HG03521 (cell line): ENCODE data around the gene RLF.

Experiments used
- ATAC-seq: cut with Tn5 transposase; IDR thresholded peaks from one replicate; pipeline ENCODE4 v1.9.1; 2021; ENCODE audit warnings: mild to moderate bottlenecking, moderate library complexity; ENCODE audit not compliant: unreplicated experiment

RLF gene

GRCh38 chr1:40270152-40270834, 109.1 kb downstream of the RLF start:
- ATAC-seq: no peak

GRCh38 chr1:40272653-40273213, 111.5 kb downstream of the RLF start:
- ATAC-seq: no peak

- no peak for ATAC-seq
Measured at GRCh38 chr1:40273547-40274166, 112.5 kb downstream of the RLF start.

GRCh38 chr1:40274331-40274730, 113.1 kb downstream of the RLF start:
- ATAC-seq: no peak

- no peak for ATAC-seq
Measured at GRCh38 chr1:40276122-40276521, 114.9 kb downstream of the RLF start.

- ATAC-seq: no peak
Measured at GRCh38 chr1:40281853-40282252, 120.7 kb downstream of the RLF start.
